Esophagus muscularis mucosa (tissue), 4 donors: ENCODE results near the gene SLC41A3.

Experiments
- EP300 ChIP-seq: sonication (generic); formaldehyde crosslinking; IDR thresholded peaks from one replicate; pipeline ENCODE4 v1.6.1; 2017; ENCODE audit warnings: antibody characterized with exemption
- POLR2A ChIP-seq: fragments of 450-650 bp; IDR thresholded peaks from one replicate; pipeline ENCODE4 v1.6.1; 2017; ENCODE audit warnings: antibody characterized with exemption, moderate library complexity, mild to moderate bottlenecking, low read depth
- POLR2AphosphoS5 ChIP-seq, 2 donors: sonication (generic); formaldehyde crosslinking; IDR thresholded peaks; one replicate each; pipeline ENCODE4 v1.6.1; 2017; ENCODE audit warnings: antibody characterized with exemption in 2 of 2
- TF ChIP-seq, protein P1 (sequence below), 3 experiments: fragments of 200-600 bp in 2 of 3; fragments of 450-650 bp in 1 of 3; sonication (generic) in 2 of 3; IDR thresholded peaks; one replicate each; pipeline ENCODE4 v1.5.1; 2017 to 2019; ENCODE audit warnings: antibody characterized with exemption in 3 of 3, mild to moderate bottlenecking in 2 of 3, moderate library complexity in 1 of 3

- TF ChIP-seq, protein P1, sequence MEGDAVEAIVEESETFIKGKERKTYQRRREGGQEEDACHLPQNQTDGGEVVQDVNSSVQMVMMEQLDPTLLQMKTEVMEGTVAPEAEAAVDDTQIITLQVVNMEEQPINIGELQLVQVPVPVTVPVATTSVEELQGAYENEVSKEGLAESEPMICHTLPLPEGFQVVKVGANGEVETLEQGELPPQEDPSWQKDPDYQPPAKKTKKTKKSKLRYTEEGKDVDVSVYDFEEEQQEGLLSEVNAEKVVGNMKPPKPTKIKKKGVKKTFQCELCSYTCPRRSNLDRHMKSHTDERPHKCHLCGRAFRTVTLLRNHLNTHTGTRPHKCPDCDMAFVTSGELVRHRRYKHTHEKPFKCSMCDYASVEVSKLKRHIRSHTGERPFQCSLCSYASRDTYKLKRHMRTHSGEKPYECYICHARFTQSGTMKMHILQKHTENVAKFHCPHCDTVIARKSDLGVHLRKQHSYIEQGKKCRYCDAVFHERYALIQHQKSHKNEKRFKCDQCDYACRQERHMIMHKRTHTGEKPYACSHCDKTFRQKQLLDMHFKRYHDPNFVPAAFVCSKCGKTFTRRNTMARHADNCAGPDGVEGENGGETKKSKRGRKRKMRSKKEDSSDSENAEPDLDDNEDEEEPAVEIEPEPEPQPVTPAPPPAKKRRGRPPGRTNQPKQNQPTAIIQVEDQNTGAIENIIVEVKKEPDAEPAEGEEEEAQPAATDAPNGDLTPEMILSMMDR (IDR thresholded peaks at IDR 0.05) = no peak
- no peak for TF ChIP-seq EP300
- no peak for TF ChIP-seq POLR2A
- TF ChIP-seq POLR2AphosphoS5 (IDR thresholded peaks at IDR 0.05) = no peak
These were observed 16.3 kb upstream of the SLC41A3 start for GRCh38 chr3:126100269-126100633.
